Prostate gland (tissue), 2 donors: ENCODE data around the gene ZFP62.

Experiments used
- CTCF ChIP-seq, 4 experiments: fragments of 200-600 bp in 2 of 4; fragments of 450-650 bp in 2 of 4; sonication (generic) in 2 of 4; IDR thresholded peaks; 1 replicate in 3 of 4; 2 replicates in 1 of 4; pipeline ENCODE4 v1.5.1; 2016 to 2019; ENCODE audit warnings: antibody characterized with exemption in 4 of 4, mild to moderate bottlenecking in 2 of 4, moderate library complexity in 2 of 4
- POLR2A ChIP-seq: fragments of 450-650 bp; IDR thresholded peaks from one replicate; pipeline ENCODE4 v1.6.1; 2016; ENCODE audit warnings: antibody characterized with exemption, mild to moderate bottlenecking
- POLR2AphosphoS5 ChIP-seq: sonication (generic); formaldehyde crosslinking; IDR thresholded peaks from one replicate; pipeline ENCODE4 v1.6.1; 2017; ENCODE audit warnings: antibody characterized with exemption

GRCh38 chr5:180799902-180800801 lies 60.9 kb downstream of the ZFP62 start:
- TF ChIP-seq CTCF (IDR thresholded peaks at IDR 0.05), result no peak
- TF ChIP-seq POLR2A, result no peak
- TF ChIP-seq POLR2AphosphoS5, result no peak
